PC-9 (cell line): Measurements from ENCODE around the gene C2CD4C.

Source experiments
- EZH2 ChIP-seq: fragments of 200-600 bp; sonication (generic); IDR thresholded peaks from 2 replicates; pipeline ENCODE4 v1.8.0; 2017; ENCODE audit warnings: antibody characterized with exemption, low read depth
- TF ChIP-seq, protein P1 (sequence below): fragments of 200-600 bp; sonication (generic); conservative IDR thresholded peaks from 2 replicates; pipeline ENCODE4 v1.6.1; 2017; ENCODE audit warnings: mixed run types, antibody characterized with exemption, mild to moderate bottlenecking, moderate library complexity

- TF ChIP-seq, protein P1, sequence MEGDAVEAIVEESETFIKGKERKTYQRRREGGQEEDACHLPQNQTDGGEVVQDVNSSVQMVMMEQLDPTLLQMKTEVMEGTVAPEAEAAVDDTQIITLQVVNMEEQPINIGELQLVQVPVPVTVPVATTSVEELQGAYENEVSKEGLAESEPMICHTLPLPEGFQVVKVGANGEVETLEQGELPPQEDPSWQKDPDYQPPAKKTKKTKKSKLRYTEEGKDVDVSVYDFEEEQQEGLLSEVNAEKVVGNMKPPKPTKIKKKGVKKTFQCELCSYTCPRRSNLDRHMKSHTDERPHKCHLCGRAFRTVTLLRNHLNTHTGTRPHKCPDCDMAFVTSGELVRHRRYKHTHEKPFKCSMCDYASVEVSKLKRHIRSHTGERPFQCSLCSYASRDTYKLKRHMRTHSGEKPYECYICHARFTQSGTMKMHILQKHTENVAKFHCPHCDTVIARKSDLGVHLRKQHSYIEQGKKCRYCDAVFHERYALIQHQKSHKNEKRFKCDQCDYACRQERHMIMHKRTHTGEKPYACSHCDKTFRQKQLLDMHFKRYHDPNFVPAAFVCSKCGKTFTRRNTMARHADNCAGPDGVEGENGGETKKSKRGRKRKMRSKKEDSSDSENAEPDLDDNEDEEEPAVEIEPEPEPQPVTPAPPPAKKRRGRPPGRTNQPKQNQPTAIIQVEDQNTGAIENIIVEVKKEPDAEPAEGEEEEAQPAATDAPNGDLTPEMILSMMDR: no peak
- TF ChIP-seq EZH2: no peak
These were observed 39.7 kb downstream of the C2CD4C start for GRCh38 chr19:369256-369655.
